Astrocyte of the cerebellum (primary cell): ENCODE measurements around the gene PADI2.

Source experiments
- DNase-seq: peaks from one replicate; pipeline ENCODE4 v3.0.0-alpha.2; 2011; ENCODE audit warnings: low read depth
- H3K4me3 ChIP-seq: 2 replicates; pipeline ENCODE4 v1.5.1; 2011; ENCODE audit warnings: mild to moderate bottlenecking, low read depth, low read length, moderate library complexity
- in situ Hi-C: cut with HindIII; loops from 2 replicates; pipeline ENCODE4 v1.10.0; 2017; ENCODE audit warnings: low sequenced_read_pairs
- TF ChIP-seq, protein P1 (sequence below): IDR thresholded peaks from 2 replicates; pipeline ENCODE4 v1.5.1; 2012; ENCODE audit warnings: low read length, low read depth, moderate library complexity, mild to moderate bottlenecking; ENCODE audit errors: missing control alignments

Gene PADI2

GRCh38 chr1:17163371-17163770 is 44.1 kb upstream of the PADI2 start:
- in situ Hi-C loops, result no loop called here

DNA sequence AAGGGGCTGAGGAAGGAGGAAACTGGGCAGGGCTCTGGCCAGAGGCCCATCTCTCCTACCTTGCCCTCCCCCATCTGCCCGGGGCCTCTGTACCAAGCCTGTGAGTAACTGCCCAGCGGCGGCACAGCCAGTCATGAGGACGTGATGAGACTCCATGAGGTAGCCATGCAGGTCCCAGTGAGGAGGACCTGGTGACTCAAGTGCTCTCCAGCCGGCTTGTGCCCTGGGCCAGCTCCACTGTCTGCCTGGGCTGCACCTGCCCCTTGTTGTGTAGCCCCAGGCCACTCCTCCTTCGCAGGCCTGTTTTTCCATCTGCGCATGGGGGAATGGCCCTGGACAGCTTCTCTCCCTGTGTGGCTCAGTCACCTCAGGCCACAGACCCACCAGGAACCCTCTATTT is 43.7 kb upstream of the PADI2 start:
- no peak overlapping the region for H3K4me3 ChIP-seq
- TF ChIP-seq, protein P1, sequence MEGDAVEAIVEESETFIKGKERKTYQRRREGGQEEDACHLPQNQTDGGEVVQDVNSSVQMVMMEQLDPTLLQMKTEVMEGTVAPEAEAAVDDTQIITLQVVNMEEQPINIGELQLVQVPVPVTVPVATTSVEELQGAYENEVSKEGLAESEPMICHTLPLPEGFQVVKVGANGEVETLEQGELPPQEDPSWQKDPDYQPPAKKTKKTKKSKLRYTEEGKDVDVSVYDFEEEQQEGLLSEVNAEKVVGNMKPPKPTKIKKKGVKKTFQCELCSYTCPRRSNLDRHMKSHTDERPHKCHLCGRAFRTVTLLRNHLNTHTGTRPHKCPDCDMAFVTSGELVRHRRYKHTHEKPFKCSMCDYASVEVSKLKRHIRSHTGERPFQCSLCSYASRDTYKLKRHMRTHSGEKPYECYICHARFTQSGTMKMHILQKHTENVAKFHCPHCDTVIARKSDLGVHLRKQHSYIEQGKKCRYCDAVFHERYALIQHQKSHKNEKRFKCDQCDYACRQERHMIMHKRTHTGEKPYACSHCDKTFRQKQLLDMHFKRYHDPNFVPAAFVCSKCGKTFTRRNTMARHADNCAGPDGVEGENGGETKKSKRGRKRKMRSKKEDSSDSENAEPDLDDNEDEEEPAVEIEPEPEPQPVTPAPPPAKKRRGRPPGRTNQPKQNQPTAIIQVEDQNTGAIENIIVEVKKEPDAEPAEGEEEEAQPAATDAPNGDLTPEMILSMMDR, result no peak
- in situ Hi-C loops, result no loop called here
- no peak for DNase-seq

More at GRCh38 chr1:17163371-17163770, 44.1 kb upstream of the PADI2 start:
- H3K4me3 ChIP-seq, result no peak overlapping the region
- DNase-seq, result no peak
- TF ChIP-seq, protein P1, result no peak

GRCh38 chr1:17161926-17162800 is 42.9 kb upstream of the PADI2 start:
- no peak overlapping the region for H3K4me3 ChIP-seq
- no peak for DNase-seq
- in situ Hi-C loops, result no loop called here
- TF ChIP-seq, protein P1, result no peak

GRCh38 chr1:17161137-17161740 is 42.0 kb upstream of the PADI2 start:
- TF ChIP-seq, protein P1, result no peak
- no peak for DNase-seq
- H3K4me3 ChIP-seq, result no peak overlapping the region
- in situ Hi-C loops, result no loop called here

DNA sequence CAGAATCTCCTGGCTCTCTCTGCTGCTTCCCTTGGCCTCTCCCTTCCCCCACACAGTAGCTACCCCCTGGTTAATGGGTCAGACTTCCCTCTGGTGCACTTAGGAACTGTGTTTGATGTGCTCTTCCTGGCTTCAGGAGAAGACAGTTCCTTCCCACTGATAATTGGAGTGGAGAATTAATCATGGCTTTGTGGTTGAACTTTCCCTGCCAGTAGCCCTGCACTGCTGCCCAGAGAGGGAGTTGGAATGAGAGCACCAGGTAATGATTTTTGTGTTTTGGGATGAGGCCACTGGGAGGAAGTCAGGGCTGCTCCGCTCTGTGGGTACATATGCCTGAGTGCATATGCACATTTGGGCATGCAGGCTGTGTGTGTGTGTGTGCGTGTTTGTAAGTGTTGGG is 39.7 kb upstream of the PADI2 start:
- in situ Hi-C loops, result no loop called here
- peak; percentile 9 for DNase-seq
- TF ChIP-seq, protein P1, result no peak
- no peak overlapping the region for H3K4me3 ChIP-seq

GRCh38 chr1:17156108-17156507 is 36.9 kb upstream of the PADI2 start:
- in situ Hi-C loops, result no loop called here
- DNase-seq, result no peak
- TF ChIP-seq, protein P1, result no peak
- H3K4me3 ChIP-seq, result no peak overlapping the region
